ENCODE data around the gene KLK6.

KLK6 gene

DNA sequence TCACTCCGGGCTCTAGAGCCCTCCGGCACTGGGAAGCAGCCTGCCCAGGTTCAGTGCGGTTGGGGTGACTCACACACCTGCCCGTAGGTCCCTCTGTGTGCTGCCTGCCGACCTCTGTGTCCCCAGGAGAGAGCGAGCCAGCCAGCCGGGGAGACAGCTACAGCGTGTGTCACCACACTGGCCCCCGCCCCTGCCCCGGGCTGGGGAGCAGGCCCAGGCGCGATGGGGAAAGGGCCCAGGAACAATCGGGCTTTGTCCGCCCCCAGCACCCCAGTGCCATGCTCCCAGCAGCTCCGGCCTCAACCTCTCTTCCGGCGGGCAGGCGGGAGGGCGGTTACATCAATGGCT lies at the start of gene KLK6:
KLK6 (minus strand) TSS at position 179 of the 348 bp plus-strand sequence. CDS start 1,487 bp downstream, outside the sequence.
- FAIRE-seq = no peak

GRCh38 chr19:51018745-51019543 lies 49.6 kb upstream of the KLK6 start:
- no peak for FAIRE-seq

GRCh38 chr19:51016798-51017683 lies 47.6 kb upstream of the KLK6 start:
- FAIRE-seq = no peak

DNA sequence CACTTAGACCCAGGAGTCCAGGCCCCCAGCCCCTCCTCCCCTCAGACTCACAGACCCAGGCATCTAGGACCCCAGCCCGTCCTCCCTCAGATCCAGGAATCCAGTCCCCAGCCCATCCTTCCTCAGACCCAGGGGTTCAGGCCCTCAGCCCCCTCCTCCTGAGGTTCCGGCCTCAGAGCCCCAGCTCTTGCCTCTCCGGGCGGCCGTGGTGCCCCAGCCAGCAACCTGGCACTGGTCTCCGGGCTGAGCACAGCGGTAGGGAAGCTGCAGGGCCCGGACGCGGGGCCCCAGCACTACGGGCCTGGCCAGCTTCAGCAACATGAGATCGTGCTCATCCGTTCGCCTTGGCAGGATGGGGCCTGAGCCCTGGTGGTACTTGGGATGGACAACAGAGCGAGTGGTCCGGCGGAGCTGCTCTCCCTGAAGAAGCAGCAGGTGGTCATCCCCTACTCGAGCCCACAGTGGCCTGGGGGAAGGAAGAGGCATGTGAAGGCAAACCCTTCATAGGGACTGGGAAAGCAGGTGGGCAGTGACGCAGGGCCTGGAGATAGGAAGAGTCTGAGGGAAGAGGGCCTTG lies 46.4 kb upstream of the KLK6 start:
- FAIRE-seq = no peak

GRCh38 chr19:51014242-51014641 lies 44.9 kb upstream of the KLK6 start:
- no peak for FAIRE-seq

GRCh38 chr19:51012661-51013190 lies 43.3 kb upstream of the KLK6 start:
- no peak for FAIRE-seq

DNA sequence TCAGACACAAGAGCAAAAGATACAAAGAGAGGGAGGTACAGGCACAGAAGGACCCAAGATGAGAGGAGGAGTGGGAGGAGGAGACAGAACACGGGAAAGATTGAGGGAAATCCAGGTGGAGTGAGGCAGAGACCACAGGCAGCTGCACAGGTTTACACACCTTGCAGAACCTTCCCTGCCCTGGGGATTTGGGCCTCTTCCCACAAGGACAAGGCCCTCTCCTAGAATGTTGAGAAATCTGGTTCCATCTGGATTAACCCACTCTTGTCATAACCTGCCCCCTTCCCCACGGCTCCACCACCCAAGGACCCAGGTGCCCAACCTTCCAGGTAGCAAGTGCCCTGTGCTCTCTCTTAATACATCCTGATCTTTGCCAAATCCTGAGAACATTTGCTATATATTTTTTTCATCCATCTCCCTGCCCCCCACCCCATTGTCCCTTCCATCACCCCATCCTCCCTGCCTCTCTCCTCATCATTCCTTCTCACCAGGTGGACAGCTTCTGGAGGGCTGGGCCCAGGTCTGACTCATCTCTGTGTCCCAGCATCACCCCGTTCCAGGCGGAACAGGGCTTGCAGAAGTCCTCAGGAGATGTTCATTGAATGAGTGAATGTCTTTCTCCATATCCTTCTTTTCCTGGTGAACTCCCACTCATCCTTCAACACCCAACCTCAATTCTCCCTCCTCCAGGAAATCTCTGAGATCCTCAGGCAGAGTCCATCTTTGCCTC lies 40.8 kb upstream of the KLK6 start:
- no peak for FAIRE-seq

- FAIRE-seq = no peak
These were observed 39.9 kb upstream of the KLK6 start for GRCh38 chr19:51009061-51009891.

DNA sequence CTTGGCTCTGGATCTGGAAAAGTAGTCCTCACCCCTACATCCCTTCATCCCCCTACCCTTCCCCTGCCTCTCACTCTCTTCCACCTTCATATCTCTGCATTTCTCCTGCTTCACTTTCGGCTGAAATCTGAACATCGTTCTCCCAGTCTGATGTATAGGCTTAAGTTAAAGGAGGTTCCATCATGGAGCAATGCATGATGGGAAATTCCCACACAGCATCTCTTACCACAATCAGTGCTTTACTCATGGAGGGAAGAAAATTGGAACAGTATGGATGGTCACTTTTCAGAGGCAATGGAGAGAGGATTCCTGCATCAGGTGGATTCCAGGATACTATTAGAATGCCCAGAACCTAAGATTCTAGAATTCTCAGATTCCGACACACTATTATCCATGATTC lies 38.1 kb upstream of the KLK6 start:
- FAIRE-seq = no peak

DNA sequence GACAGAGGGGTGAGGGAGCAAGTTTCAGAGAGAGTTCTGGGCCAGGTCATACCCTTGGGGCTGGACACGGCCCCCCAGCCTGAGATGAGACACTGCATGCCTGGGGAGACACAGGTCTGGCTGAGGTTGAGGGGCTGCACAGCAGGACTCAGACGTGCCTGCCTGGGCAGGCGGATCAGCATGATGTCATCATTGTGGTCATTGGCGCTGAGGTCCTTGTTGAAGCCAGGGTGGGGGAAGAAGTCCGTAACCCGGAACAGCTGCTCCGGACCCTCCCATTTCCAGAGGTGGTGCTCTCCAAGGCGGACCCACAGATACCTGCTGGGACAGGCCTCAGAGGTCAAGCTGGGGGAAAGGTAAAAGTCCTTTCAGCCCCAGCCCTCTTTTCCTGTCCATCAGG lies 37.0 kb upstream of the KLK6 start:
- no peak for FAIRE-seq

GRCh38 chr19:51005248-51005647 lies 35.9 kb upstream of the KLK6 start:
- no peak for FAIRE-seq

DNA sequence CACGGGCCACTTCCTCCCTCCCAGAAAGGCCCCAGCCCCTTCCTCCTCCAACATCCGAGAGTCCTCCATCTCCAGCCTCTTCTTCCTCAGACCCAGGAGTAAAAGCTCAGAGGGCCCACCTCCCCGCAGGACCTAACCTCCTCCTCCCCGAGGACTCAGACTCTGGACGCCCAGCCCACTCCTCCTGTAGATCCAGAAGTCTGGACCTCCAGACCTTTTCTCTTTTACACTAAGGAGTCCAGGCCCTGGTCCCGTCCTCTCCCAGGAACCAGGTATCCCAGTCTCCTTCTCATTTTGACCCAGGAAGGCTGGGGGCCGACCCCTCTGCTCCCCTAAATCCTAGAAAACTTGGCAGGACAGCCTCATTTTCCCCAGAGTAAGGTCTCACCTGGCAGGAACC lies 33.9 kb upstream of the KLK6 start:
- no peak for FAIRE-seq

DNA sequence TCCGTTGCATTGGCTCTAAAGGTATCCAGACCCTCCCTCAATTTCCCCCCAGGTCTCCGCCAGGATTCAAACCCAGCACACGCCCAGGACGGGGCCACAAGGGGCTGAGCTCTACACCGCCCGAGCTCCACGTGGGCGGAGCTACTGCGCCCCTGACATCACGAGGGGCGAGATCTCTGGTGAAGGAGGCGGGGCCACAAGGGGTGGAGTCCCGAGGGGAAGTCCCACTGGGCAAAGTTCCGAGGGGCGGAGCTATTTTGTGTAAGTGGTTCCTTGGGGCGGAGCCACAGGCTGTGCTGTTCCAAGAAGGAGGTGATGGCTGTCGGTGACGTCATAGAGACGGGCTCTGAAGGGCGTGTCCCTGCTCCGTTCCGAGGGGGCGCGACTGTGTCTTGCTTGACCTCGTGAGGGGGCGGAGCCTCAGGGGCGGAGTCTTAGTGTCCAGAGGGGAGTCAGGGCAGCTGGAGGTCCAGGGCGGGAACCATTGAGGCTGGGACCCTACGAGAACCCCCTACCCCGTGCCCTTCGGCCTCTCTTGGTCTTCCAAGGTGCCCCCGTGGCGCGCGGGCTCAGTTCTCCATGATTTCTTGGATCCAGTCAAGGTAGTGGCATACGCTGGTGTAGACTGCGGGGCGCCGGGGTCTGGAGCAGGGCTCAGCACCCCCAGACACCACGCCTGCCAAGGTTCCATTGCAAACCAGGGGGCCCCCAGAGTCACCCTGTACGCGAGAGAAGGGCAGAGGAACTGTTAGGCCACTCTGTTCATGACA lies 33.3 kb upstream of the KLK6 start:
- FAIRE-seq = no peak

DNA sequence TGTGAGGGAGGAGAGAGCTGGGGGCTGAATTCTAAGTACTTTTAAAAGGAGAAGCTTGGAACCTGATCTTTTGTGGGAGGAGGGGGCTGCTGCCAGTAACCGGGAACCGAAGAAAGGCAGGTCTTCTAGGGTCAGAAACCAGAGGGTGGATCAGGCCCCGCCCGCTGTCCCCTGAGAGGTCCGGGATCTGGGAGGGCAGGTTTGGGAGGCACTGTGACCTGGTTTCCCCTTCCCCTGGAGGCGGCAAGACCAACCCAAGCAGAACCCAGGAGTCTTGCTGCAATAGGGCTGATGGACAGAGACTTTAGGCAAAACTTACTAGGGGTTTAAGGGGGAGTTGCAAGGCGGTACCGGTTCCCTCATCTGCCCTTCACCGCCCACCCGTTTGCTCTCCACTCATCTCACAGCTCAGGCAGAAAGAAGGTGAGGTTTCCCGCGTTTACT lies 32.7 kb upstream of the KLK6 start:
- FAIRE-seq = no peak

DNA sequence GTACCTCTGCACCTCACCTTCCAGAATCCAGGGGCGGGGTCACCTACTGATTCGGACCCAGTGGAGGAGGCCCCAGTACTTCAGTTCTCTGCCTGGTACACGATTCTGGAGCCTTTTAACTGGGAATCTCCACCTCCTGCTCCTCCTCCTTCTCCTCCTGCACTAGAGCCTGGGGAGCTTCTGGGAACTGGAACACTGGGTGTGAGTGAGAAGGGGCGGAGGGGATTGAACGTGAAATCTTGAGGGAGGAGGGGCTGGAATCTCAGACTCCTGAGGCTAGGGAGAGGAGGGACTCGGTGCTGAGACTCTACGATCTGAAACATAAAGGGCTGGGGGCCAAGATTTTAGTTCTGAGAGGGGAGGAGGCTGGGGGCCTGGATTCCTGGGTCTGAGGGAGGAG lies 32.1 kb upstream of the KLK6 start, which contains the start of gene KLK8:
KLK8 (minus strand) TSS at position 90 of the 400 bp plus-strand sequence. CDS start 437 bp downstream, outside the sequence.
- FAIRE-seq = no peak

DNA sequence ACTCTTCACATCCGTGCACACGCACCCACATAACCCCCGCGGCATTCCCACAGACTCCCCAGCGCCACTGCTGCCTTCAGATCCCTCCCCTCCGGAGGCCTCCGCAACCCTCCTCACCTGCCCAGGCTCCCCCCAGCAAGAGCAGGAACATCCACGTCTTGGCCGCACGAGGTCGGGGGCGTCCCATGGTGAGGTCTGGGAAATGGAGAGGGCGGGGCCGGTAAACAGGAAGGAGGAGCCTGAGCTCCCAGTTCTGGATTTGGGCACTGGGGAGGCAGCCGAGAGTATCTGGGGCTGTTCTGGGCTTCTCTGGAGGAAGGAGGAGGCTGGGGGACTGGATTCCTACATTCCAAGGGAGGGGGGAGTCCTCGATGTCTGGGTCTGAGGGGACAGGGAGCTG lies 31.6 kb upstream of the KLK6 start:
- no peak for FAIRE-seq

DNA sequence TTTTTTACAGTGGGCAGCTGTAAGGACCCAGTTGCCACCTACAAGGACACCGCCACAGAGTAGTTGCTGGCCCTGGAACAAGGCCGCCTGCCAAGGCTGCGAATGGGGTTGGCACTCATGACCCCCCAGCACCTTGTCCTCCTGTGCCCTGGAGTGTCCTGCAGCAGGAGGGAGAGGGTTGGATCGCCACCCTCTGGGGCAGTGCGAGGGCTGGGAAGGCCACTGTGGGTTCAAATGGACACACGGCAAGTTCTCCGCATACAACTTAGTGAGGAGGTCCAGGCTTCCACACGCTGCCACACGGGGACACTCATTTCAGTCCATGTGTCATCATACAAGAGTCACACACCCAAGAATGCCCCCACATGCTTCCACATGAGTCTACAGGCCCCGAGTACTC lies 31.0 kb upstream of the KLK6 start:
- no peak for FAIRE-seq

DNA sequence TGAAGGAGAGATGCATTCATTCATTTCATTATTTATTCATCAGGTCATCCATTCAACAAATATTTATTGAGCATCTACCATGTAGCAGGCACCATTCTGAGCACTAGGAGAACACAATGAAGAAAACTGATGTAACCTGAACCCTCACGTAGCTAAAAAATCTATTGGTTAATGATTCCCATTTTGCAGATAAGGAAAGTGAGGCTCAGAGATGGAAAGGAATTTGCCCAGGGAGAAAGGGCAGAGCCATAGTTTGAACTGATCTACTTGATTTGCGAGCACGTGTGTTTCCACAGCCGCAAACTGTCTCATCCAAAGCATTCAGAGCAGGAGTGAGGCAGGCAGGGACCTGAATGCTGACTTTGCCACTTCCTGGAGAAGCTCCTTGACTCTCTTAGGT lies 29.3 kb upstream of the KLK6 start:
- no peak for FAIRE-seq

GRCh38 chr19:50998061-50998460 lies 28.7 kb upstream of the KLK6 start:
- no peak for FAIRE-seq

DNA sequence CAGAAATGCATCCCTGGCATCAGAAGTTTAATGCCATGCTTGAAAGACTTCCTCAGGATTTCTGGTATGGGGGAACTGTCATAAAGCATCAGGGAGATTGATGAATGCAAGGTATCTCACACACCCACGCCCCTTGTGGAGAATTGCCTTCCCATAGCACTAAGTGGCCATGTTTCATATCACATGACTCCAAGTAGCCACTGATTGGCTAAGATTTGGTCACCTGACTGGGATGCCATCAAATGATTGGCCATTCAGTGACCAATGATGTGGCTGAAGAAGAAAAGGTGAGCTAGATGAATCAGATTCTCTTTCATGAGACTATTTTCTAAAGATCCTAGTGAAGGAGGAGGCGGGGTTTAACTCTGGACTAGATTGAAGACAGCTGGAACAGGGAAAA lies 24.7 kb upstream of the KLK6 start:
- no peak for FAIRE-seq

- FAIRE-seq = no peak
These were observed 23.3 kb upstream of the KLK6 start for GRCh38 chr19:50992666-50993035.
